ENCODE measurements around the gene GLI1. TPM values are rescaled to one million over a fixed set of nuclear protein-coding genes. Genes with fewer than 3 reads are reported as not detected.

GLI1 gene
- polyA plus RNA-seq, 2 of the 4 experiments (the other 2 are of a cell fraction) = 13.1 to 27.3 TPM

DNA sequence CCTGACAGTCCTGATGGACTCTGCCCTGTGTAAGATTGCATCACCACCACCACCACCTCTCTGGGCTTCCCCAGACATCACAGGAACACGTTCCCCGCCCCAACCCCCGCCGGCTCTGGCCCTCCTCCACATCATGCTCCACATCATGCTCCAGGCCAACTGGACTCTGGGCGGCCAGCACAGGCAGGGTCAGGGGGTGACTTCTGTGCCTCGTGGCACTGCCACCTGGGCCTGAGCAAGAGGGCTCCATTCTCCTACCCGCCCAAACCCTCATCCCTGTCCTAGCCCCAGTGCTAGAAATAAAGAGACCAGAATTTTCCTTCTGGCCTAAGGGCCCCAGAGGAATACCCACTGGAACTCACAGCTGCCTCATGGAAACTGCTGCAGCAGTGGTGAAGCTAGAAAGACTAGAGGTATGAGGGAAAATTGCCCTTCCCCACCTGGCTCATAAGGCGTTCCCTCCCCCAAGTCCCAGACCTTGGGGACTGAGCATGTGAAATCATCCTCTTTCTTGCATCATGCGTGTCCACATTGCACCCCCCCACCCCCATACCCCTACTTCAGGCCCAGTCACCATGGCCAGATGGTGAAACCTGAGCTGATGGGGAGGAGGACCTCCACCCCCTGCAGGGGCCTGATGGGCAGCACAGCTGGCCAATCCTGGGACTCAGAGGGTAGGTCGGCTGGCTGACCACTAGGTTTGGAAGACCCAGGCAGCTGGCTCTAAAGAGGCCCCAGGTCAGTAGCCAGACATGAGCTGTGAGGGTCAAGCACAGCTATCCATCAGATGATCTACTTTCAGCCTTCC, 4.8 kb upstream of the GLI1 start, which contains the start of gene INHBE:
Gene INHBE, plus strand, starts transcription at position 742 of the 808 bp plus-strand sequence. CDS start 230 bp downstream, outside the sequence.
- ChIA-PET POLR2A (interaction anchor here (0.6 to 0.7 kb wide), 3 partner anchors 66 to 179 kb away, joined by 3 read pairs; partner anchors contain the start of gene DDIT3), CTCF (interaction anchor here (0.9 to 13.4 kb wide), 22 partner anchors 8 to 240 kb away, joined by 3 to 459 read pairs (median 22); partner anchors contain the start of genes GLI1, INHBC, NXPH4 and STAC3)
- DNase-seq (ENCODE audit: low read depth in 1 of 2, low spot score in 1 of 2) (peak in 1 of 2 experiments; percentile 82), ATAC-seq (peak; percentile 6 to 16), FAIRE-seq (no peak)
- no peak for TF ChIP-seq MAZ (IDR thresholded peaks at IDR 0.05; ENCODE audit: borderline replicate concordance, low read depth, low read length)
- peak; percentile 41 to 62; a peak in 2 of 5 replicates for TF ChIP-seq JUN (IDR thresholded peaks at IDR 0.05)
- TF ChIP-seq CEBPB (IDR thresholded peaks at IDR 0.05) = peak; percentile 82 to 90
- no peak for TF ChIP-seq EHF (CRISPR knock-in tag; IDR thresholded peaks at IDR 0.05)
- TF ChIP-seq CTCF (IDR thresholded peaks at IDR 0.05) = no peak
- peak; percentile 66 for TF ChIP-seq MAX (IDR thresholded peaks at IDR 0.05)
- TF ChIP-seq, protein P1, sequence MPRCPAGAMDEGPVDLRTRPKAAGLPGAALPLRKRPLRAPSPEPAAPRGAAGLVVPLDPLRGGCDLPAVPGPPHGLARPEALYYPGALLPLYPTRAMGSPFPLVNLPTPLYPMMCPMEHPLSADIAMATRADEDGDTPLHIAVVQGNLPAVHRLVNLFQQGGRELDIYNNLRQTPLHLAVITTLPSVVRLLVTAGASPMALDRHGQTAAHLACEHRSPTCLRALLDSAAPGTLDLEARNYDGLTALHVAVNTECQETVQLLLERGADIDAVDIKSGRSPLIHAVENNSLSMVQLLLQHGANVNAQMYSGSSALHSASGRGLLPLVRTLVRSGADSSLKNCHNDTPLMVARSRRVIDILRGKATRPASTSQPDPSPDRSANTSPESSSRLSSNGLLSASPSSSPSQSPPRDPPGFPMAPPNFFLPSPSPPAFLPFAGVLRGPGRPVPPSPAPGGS (IDR thresholded peaks at IDR 0.05) = 0 out of 3 replicates have a peak, but pooled peaks have one; percentile 13
- TF ChIP-seq JUNB (IDR thresholded peaks at IDR 0.05) = 0 out of 2 replicates have a peak, but pooled peaks have one; percentile 10
- TF ChIP-seq EP300 (IDR thresholded peaks at IDR 0.05) = peak in 1 of 2 experiments; percentile 25; a peak in 1 of 5 replicates
- TF ChIP-seq, protein P2, sequence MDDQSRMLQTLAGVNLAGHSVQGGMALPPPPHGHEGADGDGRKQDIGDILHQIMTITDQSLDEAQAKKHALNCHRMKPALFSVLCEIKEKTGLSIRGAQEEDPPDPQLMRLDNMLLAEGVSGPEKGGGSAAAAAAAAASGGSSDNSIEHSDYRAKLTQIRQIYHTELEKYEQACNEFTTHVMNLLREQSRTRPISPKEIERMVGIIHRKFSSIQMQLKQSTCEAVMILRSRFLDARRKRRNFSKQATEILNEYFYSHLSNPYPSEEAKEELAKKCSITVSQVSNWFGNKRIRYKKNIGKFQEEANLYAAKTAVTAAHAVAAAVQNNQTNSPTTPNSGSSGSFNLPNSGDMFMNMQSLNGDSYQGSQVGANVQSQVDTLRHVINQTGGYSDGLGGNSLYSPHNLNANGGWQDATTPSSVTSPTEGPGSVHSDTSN (IDR thresholded peaks at IDR 0.05) = peak; percentile 48; the same call in 1 of the 2 replicates
- peak within 1 kb of the TSS; percentile 97 for H3K4me2 ChIP-seq
- H3K27ac ChIP-seq = peak within 1 kb of the TSS; percentile 92 to 99
- H3K4me1 ChIP-seq = peaks cover 77% of the 10 kb centered on the region
- peak within 1 kb of the TSS; percentile 7; the same call in 1 of the 3 replicates for H3K4me3 ChIP-seq
- no peaks in the 10 kb centered on the region for H3K9me3 ChIP-seq
- WGBS (ENCODE audit: missing lambda C conversion rate) = 58% methylated on average over 7 of the region's 10 CpGs

- ChIA-PET CTCF (interaction anchor here (0.6 to 13.4 kb wide), 39 partner anchors 7 to 832 kb away, joined by 3 to 459 read pairs (median 5); partner anchors contain the start of genes GLI1, INHBC and NXPH4), POLR2A (interaction anchor here (0.6 to 0.7 kb wide), 2 partner anchors 116 to 178 kb away, joined by 3 read pairs; no protein-coding TSS in a partner anchor)
- H3K4me1 ChIP-seq = peaks cover 77% of the 10 kb centered on the region
- TF ChIP-seq MYC (IDR thresholded peaks at IDR 0.05; ENCODE audit: borderline replicate concordance, low read length) (no peak), SMC3 (IDR thresholded peaks at IDR 0.05) (no peak), TP53 (CRISPR knock-in tag; IDR thresholded peaks at IDR 0.05) (no peak), ESRRA (IDR thresholded peaks at IDR 0.05; ENCODE audit: borderline replicate concordance, low read length) (no peak), POLR2AphosphoS2 (conservative IDR thresholded peaks at IDR 0.05; ENCODE audit: low read length) (no peak), NPAS2 (CRISPR knock-in tag; IDR thresholded peaks at IDR 0.05; ENCODE audit: borderline replicate concordance) (no peak), ZNF302 (CRISPR knock-in tag; IDR thresholded peaks at IDR 0.05) (no peak), HMGXB4 (CRISPR knock-in tag; IDR thresholded peaks at IDR 0.05; ENCODE audit: borderline replicate concordance) (no peak), MAZ (IDR thresholded peaks at IDR 0.05; ENCODE audit: borderline replicate concordance, low read depth, low read length) (no peak), HOXB5 (CRISPR knock-in tag; IDR thresholded peaks at IDR 0.05) (no peak), HES2 (IDR thresholded peaks at IDR 0.05) (no peak), EHF (CRISPR knock-in tag; IDR thresholded peaks at IDR 0.05) (no peak), ZSCAN20 (CRISPR knock-in tag; IDR thresholded peaks at IDR 0.05) (no peak)
- TF ChIP-seq, protein P1 (IDR thresholded peaks at IDR 0.05) = no peak
- TF ChIP-seq, protein P3, sequence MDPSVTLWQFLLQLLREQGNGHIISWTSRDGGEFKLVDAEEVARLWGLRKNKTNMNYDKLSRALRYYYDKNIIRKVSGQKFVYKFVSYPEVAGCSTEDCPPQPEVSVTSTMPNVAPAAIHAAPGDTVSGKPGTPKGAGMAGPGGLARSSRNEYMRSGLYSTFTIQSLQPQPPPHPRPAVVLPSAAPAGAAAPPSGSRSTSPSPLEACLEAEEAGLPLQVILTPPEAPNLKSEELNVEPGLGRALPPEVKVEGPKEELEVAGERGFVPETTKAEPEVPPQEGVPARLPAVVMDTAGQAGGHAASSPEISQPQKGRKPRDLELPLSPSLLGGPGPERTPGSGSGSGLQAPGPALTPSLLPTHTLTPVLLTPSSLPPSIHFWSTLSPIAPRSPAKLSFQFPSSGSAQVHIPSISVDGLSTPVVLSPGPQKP (IDR thresholded peaks at IDR 0.05; ENCODE audit: low read depth, low read length) = no peak
- no peak for DNase-seq (ENCODE audit: low read depth in 1 of 2, low spot score in 1 of 2)
- H3K27ac ChIP-seq = peak overlapping the region; percentile 92 to 99
- ATAC-seq = 0 out of 6 replicates have a peak, but pooled peaks of 1 of the 2 experiments have one; percentile 0
- no peak for FAIRE-seq
- 76% methylated on average over 8 of the region's 10 CpGs for WGBS (ENCODE audit: missing lambda C conversion rate)
- no peaks in the 10 kb centered on the region for H3K9me3 ChIP-seq
- H3K4me2 ChIP-seq = peak overlapping the region; percentile 97
- H3K4me3 ChIP-seq = peak overlapping the region; percentile 7; the same call in 1 of the 3 replicates
These were observed 4.0 kb upstream of the GLI1 start for GRCh38 chr12:57455374-57456144.
